AG09319 (cell line): ENCODE measurements around the gene RIPPLY2.

Experiments used
- DNase-seq: peaks from one replicate; pipeline ENCODE4 v3.0.0-alpha.2; 2010; ENCODE audit warnings: low read depth; ENCODE audit errors: extremely low read depth
- TF ChIP-seq, protein P1 (sequence below): IDR thresholded peaks from 2 replicates; pipeline ENCODE4 v1.5.1; 2011; ENCODE audit warnings: low read depth, mild to moderate bottlenecking, inconsistent platforms, low read length, moderate library complexity

RIPPLY2 gene

GRCh38 chr6:83905648-83906047 is 52.5 kb downstream of the RIPPLY2 start:
- DNase-seq, result no peak
- TF ChIP-seq, protein P1, sequence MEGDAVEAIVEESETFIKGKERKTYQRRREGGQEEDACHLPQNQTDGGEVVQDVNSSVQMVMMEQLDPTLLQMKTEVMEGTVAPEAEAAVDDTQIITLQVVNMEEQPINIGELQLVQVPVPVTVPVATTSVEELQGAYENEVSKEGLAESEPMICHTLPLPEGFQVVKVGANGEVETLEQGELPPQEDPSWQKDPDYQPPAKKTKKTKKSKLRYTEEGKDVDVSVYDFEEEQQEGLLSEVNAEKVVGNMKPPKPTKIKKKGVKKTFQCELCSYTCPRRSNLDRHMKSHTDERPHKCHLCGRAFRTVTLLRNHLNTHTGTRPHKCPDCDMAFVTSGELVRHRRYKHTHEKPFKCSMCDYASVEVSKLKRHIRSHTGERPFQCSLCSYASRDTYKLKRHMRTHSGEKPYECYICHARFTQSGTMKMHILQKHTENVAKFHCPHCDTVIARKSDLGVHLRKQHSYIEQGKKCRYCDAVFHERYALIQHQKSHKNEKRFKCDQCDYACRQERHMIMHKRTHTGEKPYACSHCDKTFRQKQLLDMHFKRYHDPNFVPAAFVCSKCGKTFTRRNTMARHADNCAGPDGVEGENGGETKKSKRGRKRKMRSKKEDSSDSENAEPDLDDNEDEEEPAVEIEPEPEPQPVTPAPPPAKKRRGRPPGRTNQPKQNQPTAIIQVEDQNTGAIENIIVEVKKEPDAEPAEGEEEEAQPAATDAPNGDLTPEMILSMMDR, result no peak
